HG02623 (cell line): Measurements from ENCODE around the gene SUPT4H1.

ENCODE experiments used
- ATAC-seq: cut with Tn5 transposase; IDR thresholded peaks from one replicate; pipeline ENCODE4 v1.9.1; 2021; ENCODE audit warnings: moderate library complexity; ENCODE audit not compliant: unreplicated experiment

The SUPT4H1 gene

DNA sequence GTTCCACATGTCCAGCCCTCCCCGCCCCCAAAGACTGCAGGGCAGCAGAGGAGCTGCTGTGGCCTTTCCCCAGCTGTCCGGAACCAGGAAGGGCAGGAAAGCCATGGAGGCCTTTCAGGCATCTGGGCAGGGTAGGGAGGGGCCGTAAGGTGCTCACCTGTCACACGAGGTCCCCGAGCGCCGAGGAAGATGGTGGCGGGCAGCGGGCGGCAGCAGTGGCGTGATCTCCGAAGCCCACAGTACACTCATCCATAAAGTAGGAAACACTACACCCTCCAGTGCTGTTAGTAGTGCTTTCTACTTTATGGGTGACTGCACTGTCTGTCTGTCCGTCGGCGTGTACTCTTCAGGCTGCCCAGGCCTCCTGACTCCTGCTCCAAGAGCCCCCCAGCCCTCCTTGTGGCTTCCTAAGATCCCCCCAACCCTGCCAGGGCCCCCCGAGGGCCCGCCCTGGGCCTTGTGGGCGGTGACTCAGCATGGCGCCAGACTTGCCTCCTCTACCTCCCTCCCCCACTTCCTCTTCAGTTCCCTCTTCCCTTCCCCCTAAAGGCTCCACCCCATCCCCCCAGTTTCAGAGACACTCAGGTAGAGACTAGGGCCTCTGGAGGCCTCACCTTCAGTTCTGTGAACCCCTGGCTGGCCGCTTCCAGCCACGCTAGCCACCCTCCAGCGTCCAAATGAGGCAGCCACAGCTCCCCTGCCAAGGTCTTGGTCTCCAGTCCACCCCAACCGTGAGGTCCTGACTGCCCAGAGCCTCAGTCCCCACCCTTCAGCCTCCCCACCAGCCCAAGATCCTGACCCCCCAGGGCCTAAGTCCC is 20.8 kb downstream of the SUPT4H1 start:
- no peak for ATAC-seq

DNA sequence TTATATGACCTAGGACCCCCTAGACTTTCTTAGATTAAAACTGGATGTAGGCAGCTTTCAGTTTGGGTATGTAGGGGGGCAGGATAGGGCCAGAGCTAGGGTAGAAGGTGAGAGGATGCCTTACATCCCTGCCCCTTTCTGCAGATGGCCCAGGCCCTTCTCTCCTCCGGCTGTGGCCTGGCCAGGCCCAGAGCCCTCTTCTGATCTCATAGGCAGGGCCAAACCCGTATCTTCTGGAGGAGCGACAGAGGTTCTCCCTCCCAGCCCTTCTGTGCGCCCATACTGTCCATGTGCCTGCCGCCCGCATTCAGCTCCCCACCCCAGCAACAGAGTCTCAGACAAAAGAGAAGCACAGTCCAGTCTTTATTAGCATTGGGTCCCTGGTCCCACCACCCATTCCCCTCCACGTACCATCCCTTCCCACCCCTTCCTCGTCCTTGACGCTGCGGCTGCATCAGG is 21.4 kb downstream of the SUPT4H1 start:
- no peak for ATAC-seq

DNA sequence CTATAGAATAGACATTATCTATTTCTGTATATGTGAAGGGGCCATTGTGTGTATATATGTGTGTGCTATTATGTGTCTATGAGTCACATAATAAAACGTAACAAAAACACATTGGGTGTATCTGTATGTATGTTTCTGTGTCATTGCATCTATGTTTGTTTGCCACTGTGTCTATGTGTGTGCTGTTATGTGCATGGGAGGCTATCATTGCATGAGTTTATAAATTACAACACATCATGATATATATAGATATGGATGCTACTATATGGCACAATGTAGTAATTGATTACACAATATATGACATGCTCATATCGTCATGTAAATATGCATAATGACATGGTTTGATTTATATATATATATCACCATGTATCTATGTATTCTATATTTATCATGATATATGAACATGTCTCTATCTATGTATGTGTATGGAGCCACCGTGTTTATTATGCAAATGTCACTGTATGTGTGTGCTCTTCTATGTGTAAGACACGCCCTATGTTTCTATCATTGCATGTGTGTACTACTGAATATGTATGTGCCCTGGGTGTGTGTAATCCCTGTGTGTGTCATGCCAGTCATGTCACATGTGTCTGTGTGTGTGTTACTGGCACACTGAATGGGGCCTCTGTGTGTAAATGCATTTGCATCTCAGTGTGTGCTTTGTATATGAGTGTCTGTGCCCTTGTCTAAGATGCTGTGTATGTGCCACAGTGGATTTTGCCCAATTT is 22.0 kb downstream of the SUPT4H1 start:
- ATAC-seq: peak; percentile 7

DNA sequence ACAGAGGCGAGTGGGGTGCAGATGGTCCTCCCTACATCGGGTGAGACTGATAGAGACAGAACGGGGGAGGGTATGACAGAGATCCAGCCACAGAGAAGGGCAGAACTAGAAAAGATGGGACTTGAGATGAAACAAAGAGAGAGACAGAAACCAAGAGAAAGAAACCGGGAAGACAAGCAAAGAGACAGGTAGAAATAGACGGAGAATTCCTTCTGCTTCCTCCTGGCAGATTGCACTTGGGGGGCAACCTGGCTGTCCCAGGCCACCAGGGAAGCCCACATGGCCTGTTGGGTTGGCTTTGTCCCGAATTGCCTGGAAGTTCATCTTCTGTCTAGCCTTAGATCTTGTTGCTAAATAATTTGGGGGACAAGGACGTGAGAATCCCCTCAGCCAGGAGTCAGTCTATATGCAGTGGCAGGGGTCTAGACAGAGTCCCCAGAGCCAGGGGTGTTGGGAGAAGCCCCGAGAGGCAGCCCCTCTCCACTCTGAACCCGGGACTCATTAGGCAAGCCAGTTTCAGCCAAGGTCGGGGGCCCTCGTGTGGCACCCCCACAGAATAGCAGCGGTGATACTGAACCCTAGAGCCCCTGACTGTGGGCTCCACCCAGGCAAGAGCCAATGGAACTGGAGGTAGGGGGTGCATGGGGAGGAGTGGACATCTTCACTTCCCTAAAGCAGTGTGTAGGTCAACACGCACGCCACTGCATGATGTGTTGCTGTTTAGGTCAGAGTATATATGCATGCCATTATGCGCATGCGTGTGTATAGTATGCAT is 22.8 kb downstream of the SUPT4H1 start:
- peak; percentile 34 for ATAC-seq

DNA sequence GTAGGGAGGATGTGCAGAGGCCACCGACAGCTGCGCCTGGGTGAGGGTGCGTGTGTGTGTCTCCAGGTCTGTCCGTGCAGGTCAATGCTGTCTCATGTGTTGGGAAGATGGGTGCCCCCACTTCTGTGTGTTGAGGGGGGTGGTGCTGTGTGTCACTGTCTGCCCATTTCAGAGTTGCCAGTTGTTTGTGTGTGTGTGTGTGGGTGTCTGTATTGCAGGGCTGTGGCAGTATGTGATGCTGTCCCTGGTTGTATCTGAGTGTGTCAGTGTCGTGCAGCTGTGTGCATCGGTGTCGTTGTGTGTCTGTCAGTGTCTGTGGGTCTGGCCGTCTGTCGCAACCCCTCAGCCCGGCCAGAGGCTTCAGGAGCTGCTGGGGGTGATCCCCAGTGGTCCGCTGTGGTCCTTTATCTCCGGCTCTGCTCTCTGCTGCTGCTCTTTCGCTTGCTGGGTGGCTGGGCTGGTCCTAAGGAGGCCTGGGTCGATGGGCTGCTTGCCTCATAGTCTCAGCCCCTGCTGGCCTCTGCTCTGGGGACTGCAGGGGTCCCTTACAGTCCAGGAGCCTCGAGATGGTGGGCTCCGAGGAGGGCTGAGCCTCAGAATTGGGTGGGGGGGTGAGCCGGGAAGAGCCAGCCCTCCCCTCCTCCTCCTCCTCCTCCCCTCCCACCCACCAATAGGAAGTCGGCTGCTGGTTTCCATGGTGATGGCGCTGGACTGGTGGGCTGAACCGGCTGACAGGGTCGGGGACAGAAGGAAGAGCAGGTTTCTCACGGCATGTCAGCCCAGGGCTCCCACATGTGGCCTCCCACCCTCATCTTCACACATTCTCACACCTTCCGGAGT is 23.6 kb downstream of the SUPT4H1 start, which contains the start of gene TSPOAP1:
TSS of gene TSPOAP1 (minus strand) at position 601 of the 840 bp plus-strand sequence. CDS start 875 bp downstream, outside the sequence.
- ATAC-seq: peak; percentile 11

DNA sequence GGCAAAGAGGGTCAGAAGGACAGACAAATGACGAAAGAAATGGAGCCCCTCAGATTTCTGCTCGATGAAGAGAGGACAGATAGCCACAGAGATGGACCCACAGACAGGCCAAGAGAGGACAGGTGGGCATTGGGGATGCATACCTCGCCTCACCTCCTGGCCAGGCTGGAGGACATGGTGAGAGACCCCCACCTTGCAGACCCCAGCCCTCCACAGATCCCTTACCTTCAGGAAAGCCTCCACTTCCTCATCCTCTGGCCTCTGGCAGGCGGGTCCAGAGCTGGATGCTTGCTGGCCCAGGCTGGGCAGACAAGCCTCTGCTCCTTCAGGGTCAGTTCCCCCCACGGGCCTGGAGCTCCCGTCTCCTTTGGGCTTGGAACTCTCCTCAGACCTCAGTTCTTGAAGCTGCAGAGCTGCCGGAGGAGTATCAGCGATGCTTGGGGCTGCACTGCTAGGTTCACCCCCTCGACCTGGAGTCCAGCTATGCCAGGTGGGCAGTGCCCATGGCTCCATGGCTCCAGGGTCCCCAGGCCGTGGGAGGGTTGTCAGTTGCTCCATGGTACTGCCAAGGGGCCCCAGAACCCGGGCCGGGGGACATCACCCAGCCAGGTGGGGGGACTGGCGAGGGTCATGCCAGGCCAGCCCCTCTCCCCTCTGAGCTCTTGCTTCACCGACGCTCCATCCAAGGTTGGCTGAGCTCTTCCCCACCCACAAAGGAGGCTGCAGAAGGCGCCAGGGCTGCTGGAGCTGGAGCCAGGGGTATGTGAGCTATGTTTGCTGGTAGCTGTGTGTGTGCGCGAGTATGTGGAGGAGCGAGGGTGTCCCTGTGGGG is 24.4 kb downstream of the SUPT4H1 start:
- ATAC-seq: no peak

DNA sequence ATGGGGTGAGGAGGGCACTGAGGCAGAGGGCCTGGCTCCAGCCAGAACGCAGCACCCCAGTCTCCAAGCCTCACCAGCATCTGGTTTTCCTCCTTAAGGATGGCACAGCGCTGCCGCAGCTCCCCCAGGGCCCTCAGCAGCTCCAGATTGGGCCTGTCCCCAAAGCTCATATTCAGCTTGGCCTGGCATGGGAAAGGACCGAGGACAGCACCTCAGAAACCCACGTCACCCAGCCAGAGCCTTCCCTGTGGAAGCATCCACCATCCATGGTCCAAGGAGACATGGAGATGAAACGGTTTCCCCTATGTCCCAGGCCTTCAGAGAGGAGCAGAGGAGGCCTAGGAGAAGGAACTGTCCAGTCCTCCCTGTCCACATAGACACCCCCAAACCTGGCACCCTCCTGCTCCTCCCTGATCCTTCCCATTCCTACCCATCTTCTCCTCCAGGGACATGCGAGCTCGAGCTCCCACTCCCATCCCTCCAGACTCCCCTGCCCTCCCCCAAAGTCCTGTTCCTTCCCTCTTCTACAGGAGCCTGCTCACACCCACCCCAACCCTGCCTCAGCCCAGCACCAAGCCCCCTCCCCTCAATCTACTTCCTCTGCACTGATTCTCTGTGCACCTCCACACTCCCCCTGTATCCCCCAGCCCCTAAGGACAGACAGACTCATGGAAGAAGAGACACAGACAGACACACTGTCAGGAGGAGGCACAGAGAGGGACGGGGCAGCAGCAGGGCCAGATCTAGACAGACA is 25.2 kb downstream of the SUPT4H1 start:
- no peak for ATAC-seq

DNA sequence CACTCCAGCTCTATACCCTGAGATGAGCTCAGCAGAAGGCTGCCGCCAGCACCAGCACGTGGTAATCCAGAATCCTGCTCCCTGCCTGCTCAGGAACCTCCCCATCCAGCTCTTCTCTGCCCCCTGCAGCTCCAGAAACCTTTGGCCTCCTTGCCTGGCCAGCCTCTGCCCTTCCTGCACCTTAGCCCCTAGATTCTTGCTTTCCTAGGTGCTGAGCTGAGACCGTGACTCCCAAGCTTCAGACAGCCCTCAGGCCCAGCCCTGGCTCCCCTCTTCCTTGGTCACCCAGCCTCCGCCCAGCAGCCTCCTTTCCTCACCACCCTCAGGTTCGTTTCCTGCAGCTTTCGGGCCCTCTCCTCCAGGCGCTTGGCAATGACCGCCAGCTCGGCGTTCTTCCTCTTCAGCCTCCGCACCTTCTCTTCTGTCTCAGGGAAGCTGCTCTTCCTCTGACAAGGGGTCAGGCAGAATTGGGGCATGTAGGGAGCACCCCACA is 26.0 kb downstream of the SUPT4H1 start:
- ATAC-seq: no peak

DNA sequence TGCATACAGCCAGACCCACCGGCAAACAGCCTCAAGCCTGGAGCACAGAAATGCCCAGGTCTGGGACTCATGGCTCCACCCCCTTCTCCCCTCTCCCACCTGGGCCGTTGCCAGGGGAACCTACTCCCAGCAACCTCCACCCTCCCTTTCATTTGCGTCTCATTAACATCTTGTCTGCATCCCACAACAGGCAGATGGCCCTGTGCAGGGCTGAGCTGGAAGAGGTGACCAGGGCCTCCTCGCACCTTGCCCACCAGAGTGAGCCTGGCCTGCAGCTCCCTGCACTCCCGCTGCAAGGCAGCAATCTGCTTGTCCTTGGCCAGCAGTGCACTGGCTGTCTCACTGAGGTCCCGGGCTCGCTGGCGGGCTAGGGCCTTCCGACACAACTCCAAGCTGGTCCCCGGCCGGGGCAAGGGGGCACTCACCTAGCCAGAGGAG is 26.7 kb downstream of the SUPT4H1 start:
- no peak for ATAC-seq

DNA sequence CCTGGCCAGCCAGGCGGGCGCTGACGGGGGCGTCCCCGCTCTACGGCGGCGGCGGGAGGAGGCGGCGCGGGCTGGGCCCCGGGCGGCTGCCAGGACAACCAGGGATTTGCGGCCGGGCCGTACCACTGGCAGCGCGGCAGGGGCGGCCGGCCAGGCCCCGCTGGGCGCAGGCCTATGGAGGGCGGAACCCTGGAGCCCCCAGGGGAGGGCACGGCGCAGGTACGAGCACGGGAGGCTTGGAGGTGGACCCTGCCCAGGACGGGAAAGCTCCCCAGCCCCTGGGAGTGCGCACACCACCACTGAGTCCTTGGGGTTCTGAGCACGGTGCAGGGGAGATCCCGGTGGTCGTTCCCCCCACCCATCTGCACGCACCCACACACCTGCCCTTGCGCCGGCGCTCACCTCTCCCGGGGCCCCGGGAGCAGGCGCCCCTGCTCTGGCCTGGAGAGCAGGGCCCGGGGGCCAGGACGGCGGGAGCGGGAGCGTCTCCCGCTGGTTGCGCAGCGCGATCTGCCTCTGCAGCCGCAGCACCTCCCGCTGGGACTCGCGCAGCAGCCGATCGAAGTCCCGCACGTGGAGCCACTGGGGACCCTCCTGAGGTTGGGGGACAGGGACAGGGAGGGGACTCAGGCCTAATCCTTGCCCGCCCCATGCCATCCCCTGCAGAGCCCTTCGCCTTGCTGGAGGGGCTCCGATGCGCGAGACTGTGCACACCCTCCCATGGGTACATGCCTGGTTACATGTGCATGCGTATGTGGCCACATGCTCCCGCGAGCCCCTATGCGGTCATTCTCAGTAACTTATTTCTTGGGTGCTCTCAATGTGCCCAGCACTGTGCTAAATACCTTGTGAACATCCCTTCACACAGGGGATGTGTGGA is 27.4 kb downstream of the SUPT4H1 start:
- no peak for ATAC-seq

DNA sequence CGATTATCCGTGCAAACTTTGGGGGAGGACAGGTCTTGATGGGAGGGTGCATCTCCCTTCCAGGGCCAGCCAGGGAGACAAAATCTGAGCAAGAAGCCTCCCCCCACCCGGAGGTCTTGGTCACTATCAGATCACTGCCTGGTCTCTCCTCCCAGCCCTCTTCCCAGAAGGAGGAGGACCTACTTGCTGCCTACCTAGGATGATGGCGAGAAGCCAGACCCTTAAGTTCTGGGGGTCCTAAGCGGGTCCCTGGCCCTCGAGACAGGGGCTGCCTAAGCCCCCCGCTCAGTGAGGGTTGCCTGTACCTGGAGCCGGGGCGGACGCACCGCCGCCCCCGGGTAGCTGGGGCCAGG is 28.0 kb downstream of the SUPT4H1 start:
- ATAC-seq: no peak

DNA sequence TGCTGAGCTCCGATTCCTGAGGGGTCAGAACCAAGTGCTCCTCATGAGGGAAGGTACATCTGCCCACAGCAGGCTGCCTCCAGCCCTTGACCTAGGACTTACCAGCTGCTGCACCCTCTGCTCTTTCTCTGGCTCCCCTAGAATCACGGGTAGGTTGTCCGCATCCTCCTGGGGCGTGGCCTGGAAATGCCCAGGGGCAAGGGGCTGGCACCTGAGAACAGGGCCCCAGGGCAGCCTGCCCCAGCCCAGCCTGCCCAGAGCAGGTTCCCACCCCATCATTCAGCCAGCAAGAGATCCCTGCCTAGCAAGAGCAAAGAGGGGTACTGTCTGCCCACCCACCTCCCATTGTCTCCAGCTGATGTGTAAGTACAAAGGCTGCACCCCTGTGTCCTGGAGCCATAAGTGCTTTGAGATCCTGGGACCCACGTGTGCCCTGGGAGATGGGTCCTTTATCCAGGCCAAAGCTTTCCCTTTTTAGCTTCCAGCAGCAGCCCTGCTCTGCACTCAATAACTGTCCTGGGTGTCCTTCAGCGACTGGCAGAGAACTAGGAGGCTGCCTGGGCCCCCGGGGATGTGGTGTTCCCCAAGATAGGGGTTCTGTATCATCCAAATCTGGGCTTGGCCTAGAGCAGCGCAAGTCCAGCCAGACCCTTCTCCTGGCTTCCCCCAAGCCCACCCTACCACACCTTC is 28.5 kb downstream of the SUPT4H1 start:
- no peak for ATAC-seq

DNA sequence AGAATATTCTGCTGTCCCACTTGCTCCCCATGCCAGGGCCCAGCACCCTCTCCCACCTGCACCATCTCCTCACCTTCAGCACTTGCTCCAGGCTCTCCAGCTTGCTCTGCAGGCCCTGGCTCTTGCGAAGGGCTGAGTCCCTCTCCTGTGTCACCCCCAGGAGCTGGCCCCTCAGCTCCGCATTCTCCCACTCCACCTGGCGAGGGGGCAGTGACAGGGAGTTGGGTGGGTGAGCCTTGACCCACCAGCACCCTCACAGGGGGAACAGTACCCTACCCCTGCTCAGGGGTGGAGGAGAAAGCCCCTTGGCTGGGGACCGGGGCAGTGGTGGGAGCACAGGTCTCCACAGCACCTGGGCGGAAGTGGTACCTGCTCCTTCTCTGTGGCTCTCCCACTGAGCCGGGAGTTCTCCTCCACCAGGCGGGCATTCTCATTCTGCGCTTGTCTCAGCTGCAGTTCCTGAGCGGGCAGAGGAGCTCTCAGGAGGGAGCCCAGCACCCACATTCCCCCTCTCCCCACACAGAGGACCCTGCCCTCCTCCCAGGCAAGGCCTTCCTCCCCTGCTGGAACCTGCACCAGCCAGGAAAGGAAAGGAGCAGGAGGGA is 29.3 kb downstream of the SUPT4H1 start:
- no peak for ATAC-seq

DNA sequence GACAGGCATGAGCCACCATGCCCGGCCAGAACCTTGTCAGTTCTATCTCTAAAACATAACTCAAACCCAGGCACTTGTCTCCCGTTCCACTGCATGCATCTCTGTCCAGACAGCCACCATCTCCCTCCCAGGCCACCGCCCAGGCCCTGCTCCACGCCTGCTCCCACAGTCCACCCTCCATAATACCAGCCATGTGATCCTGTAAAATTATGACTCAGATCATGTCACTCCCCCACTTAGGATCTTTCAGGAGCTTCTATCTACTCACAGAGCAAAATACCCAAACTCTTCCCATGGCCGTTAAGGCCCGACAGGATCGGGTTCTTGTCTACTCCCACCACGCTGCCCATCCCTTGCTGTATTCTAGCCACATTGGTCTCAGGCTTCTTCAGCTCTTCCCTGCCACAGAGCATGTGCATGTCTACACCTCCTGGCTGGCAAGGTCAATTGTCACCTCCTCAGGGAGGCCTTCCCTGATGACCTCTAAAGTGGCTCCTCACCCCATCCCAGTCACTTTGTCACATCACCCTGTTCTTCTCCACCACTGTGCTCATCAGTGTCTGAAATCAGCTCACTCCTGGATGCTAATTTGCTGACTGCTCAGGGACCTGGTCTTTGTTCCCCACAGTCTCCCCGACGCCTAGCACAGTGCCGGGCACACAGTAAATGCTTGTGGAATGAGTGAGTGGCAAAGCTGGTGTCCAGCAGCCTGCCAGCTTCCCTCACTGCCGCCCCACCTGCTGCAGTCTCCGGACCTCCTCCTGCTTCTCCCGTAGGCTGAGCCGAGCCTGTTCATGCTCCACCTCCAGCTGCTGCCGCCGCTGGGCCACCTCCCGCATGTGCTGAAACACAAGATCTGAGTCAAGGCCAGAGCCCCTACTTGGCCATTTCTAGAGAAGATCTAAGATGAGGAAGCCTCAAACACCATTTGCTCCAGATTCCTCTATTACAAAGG is 30.2 kb downstream of the SUPT4H1 start:
- no peak for ATAC-seq

DNA sequence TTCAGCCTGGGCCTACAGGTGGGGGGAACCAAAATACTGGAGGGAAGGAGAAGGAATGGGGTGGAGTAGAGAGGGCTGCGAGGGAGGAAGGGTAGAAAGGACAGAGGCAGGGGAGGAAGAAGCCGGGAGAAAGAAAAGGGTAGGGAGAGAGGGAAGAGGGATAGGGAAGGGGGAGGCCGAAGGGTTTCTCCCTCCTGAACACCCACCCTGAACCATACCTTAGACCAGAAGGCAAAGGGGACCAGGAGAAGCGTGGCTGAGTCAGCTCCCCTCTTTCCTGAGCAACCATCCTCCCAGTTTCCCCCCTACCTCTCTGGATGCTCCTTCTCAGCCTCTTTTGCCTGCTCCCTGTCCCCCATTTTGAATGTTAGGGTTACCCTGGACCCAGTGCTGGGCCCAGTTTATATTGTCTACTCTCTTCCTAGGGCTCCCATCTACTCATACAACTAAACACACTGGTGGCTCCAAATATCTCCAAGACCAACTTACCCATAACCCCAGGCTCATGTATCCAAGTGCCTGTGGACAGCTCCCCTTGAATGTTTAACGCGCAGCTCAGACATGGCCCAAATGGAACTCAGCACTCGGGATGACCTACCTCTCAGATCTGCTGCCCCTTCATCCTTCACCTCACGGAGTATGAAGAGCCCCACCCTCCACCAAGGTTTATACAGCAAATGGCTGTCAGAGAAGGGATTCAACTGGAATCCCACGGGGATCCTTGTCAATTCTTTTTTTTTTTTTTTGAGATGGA is 31.3 kb downstream of the SUPT4H1 start:
- ATAC-seq: no peak
